BJ (cell line): ENCODE results near the gene GCNT3. TPM values are rescaled to one million over a fixed set of nuclear protein-coding genes. Genes with fewer than 3 reads are reported as not detected.

ENCODE experiments used
- CTCF ChIA-PET: fragments of 350-600 bp; formaldehyde crosslinking; extraction: SDS; loops from one replicate; lab custom pipeline; 2021; ENCODE audit warnings: antibody characterized with exemption, inconsistent platforms; lab: Yijun Ruan, JAX
- POLR2A ChIA-PET: fragments of 300-600 bp; sonication (Branson Sonifier 250); formaldehyde crosslinking; extraction: SDS; loops from one replicate; lab custom pipeline; 2021; ENCODE audit warnings: antibody characterized with exemption; lab: Charles Lee
- DNase-seq: peaks from one replicate; pipeline ENCODE4 v3.0.0-alpha.2; 2011; ENCODE audit warnings: low read depth
- H3K27me3 ChIP-seq: 2 replicates; pipeline ENCODE4 v1.6.0; 2011; ENCODE audit warnings: low read length; ENCODE audit not compliant: control insufficient read depth, insufficient read depth
- H3K36me3 ChIP-seq: 2 replicates; pipeline ENCODE4 v1.5.1; 2011; ENCODE audit warnings: low read length; ENCODE audit not compliant: control insufficient read depth, insufficient read depth
- H3K4me3 ChIP-seq: 2 replicates; pipeline ENCODE4 v1.5.1; 2011; ENCODE audit warnings: low read depth, mild to moderate bottlenecking, control low read depth, low read length
- CTCF ChIP-seq: IDR thresholded peaks from 2 replicates; pipeline ENCODE4 v1.5.1; 2011; ENCODE audit warnings: low read depth, mild to moderate bottlenecking, control low read depth, inconsistent platforms, low read length, moderate library complexity; ENCODE audit not compliant: insufficient read depth
- polyA minus RNA-seq: library from RNA; depleted of rRNA, polyadenylated mRNA; stranded (reverse); fragments of >200 nt; gene quantifications from 2 replicates; pipeline ENCODE4 v1.2.3, GENCODE V29; 2011; rRNA and poly(A)+ RNA removed
- polyA plus RNA-seq: library from polyadenylated mRNA; depleted of rRNA; stranded (reverse); fragments of >200 nt; gene quantifications from 2 replicates; pipeline ENCODE4 v1.2.3, GENCODE V29; 2011; rRNA removed

Gene GCNT3, protein sequence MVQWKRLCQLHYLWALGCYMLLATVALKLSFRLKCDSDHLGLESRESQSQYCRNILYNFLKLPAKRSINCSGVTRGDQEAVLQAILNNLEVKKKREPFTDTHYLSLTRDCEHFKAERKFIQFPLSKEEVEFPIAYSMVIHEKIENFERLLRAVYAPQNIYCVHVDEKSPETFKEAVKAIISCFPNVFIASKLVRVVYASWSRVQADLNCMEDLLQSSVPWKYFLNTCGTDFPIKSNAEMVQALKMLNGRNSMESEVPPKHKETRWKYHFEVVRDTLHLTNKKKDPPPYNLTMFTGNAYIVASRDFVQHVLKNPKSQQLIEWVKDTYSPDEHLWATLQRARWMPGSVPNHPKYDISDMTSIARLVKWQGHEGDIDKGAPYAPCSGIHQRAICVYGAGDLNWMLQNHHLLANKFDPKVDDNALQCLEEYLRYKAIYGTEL
- polyA plus RNA-seq (not detected in 2 replicates), polyA minus RNA-seq (0.05 TPM in 1 of 2 replicates, not detected in the other)

DNA sequence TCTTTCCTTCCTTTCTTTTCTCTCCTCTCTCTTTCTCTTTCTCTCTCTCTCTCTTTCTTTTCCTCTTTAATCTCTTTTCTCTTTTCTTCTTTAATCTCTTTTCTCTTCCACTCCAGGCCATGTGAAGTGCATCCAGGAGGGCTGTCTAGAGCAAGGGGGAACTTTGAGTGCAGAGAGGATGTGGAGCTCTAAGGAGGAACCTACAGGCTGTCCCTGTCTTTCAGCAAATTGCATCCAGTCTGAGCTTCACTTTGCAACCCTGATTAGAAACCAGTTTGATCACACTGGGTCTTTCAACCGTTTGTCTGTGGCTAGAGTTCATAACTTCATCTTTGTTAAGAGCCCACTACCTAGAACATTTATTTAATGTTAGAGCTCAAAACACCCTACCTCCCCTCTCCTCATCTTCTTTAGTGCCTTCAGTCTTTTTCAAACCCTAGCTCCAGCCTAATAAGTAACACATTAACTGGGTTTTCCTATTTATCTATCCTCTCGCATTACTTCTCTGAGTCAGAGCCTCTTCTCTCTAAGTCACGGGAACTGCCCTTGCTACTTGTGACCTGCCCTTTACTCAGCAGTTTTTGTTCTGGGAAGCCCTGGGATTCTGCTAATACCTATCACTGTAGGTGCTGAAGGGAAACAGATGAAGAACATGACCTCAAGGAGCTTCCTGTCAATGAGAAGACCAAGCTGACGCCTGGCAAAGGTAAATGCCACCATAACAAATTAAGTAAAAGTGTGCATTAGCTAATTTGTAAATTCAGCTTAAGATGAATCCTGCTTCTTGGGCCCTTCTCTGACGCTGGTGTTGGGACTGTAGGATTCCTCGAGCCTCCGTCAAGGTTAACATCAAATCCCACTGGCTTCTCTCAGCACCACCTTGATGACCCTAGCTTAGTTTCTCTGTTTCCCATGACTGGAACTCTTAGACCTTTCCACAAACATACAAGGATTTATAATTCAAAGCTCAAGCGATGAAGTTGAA, at the start of gene GCNT3:
TSS of gene GCNT3 (plus strand) at position 508 of the 985 bp plus-strand sequence. CDS start 6,456 bp downstream, outside the sequence.
- Histone ChIP-seq H3K4me3 (no peak within 1 kb of the TSS), H3K27me3 (peaks cover 3% of the 10 kb centered on the region; the same call in 1 of the 2 replicates), H3K36me3 (no peaks in the 10 kb centered on the region)
- ChIA-PET POLR2A (no interaction called here), CTCF (interaction anchor here (0.7 to 0.8 kb wide), 3 partner anchors 15 to 113 kb away, joined by 3 to 5 read pairs (median 3); no protein-coding TSS in a partner anchor)
- TF ChIP-seq CTCF = no peak
- DNase-seq = no peak

DNA sequence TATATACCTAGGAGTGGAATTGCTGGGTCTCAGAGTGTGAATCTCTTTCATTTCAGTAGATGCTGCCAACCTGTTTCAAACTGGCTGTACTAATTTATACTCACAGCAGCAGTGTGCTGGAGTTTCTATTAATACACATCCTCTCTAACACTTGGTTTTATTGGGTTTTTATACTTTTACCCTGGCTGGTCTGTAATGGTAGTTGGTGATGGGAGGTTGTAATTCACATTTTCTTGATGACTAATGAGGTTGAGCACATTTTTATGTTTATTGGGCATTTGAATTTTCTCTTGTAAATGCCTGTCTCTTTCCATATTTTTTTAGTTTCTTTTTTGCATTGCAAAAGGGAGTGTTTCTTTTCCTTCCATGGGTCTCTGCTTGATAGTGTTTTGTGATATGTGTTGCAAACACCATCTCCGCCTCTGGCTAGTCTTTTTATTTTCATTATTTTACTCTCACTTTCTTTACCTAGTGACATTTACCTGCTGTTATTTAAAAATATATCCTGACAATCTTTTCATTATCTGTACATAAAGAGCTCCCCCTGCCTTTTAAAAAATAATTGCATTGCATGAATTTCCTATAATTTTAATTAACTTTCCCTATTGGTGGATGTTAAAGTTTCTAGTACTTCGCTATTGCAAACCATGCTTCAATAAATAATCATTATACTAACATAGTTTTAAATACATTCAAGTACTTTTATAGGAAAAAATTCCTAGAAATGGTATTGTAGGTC, 49.0 kb upstream of the GCNT3 start:
- Histone ChIP-seq H3K4me3 (no peak overlapping the region), H3K27me3 (no peaks in the 10 kb centered on the region), H3K36me3 (no peaks in the 10 kb centered on the region)
- ChIA-PET POLR2A (no interaction called here), CTCF (interaction anchor here (0.6 kb wide), 1 partner anchor 30 kb away, joined by 3 read pairs; no protein-coding TSS in a partner anchor)
- DNase-seq = no peak
- peak; percentile 18; the same call in 1 of the 2 replicates for TF ChIP-seq CTCF

DNA sequence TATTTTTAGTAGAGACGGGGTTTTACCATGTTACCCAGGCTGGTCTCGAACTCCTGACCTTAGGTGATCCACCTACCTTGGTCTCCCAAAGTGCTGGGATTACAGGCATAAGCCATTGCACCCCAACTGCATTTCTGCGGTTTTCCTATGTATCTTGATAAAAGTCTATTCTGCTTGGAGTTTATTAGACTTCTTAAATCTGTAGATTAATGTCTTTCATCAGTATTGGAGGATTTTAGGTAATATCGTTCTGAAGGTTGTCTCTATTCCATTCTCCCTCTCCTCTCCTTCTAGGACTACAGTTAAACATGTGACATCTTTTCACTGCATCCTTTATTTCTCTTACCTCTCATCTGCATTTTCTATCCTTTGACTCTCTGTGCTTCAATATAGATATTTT, 46.3 kb upstream of the GCNT3 start:
- ChIA-PET CTCF (no interaction called here), POLR2A (no interaction called here)
- H3K27me3 ChIP-seq = no peaks in the 10 kb centered on the region; the same call in 1 of the 2 replicates
- no peak for DNase-seq
- no peak for TF ChIP-seq CTCF
- no peaks in the 10 kb centered on the region for H3K36me3 ChIP-seq
- H3K4me3 ChIP-seq = no peak overlapping the region

DNA sequence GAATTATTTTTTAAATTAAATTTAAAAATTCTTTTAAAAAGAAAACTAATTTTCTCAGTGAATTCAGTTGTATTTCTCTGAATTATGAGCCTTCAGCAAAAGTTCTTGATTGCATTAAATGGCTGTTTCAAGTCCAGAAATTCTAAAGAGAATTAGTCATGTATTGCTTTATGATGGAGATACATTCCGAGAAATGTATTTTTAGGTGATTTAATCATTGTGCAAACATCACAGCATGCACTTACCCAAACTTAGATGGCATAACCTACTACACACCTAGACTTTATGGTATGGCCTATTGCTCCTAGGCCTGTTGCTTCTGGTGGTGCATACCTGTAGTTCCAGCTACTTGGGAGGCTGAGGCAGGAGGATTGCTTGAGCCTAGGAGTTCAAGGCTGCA, 44.3 kb upstream of the GCNT3 start:
- Histone ChIP-seq H3K4me3 (no peak overlapping the region), H3K27me3 (no peaks in the 10 kb centered on the region; the same call in 1 of the 2 replicates), H3K36me3 (no peaks in the 10 kb centered on the region)
- ChIA-PET POLR2A (no interaction called here), CTCF (no interaction called here)
- no peak for TF ChIP-seq CTCF
- no peak for DNase-seq
